SJSA1 (cell line): ENCODE data around the gene RPRD1B. TPM values are rescaled to one million over a fixed set of nuclear protein-coding genes. Genes with fewer than 3 reads are reported as not detected.

Experiments
- DNase-seq, 2 experiments: peaks; one replicate each; pipeline ENCODE4 v3.0.0-alpha.2; 2015 to 2020; ENCODE audit warnings: low spot score in 2 of 2, low read depth in 1 of 2
- H3K27ac ChIP-seq: fragments of 250-450 bp; sonication (Bioruptor Pico); 2 replicates; pipeline ENCODE4 v1.5.1; 2020; ENCODE audit warnings: mild to moderate bottlenecking, moderate library complexity
- H3K27me3 ChIP-seq: fragments of 250-450 bp; sonication (Bioruptor Pico); replicated peaks from 2 replicates; pipeline ENCODE4 v1.5.1; 2020; ENCODE audit warnings: mild to moderate bottlenecking, moderate library complexity
- H3K36me3 ChIP-seq: fragments of 250-450 bp; sonication (Bioruptor Pico); 2 replicates; pipeline ENCODE4 v1.5.1; 2020; ENCODE audit warnings: mild to moderate bottlenecking
- H3K4me1 ChIP-seq: fragments of 250-450 bp; sonication (Bioruptor Pico); replicated peaks from 2 replicates; pipeline ENCODE4 v1.6.1; 2021; ENCODE audit warnings: mild to moderate bottlenecking
- H3K4me3 ChIP-seq: fragments of 250-450 bp; sonication (Bioruptor Pico); 2 replicates; pipeline ENCODE4 v1.5.1; 2020; ENCODE audit warnings: mild to moderate bottlenecking
- H3K9me3 ChIP-seq: fragments of 250-450 bp; sonication (Bioruptor Pico); replicated peaks from 2 replicates; pipeline ENCODE4 v1.5.1; 2020; ENCODE audit warnings: mild to moderate bottlenecking
- total RNA-seq: library from RNA; depleted of rRNA; stranded (reverse); fragments of >200 nt; shearing (Covaris generic); gene quantifications from 2 replicates; pipeline ENCODE4 v1.2.3, GENCODE V29; 2014

Gene RPRD1B
- total RNA-seq, 1 experiment from 2014 or later: 27.9 TPM

- DNase-seq: peak; percentile 80 to 86
- H3K4me1 ChIP-seq: peaks cover 35% of the 10 kb centered on the region
- H3K9me3 ChIP-seq: no peaks in the 10 kb centered on the region
- peak overlapping the region; percentile 60 for H3K27ac ChIP-seq
- no peaks in the 10 kb centered on the region for H3K27me3 ChIP-seq
- peaks cover 44% of the 10 kb centered on the region for H3K36me3 ChIP-seq
- no peak overlapping the region for H3K4me3 ChIP-seq
Observed at GRCh38 chr20:38134427-38135270, 101.1 kb downstream of the RPRD1B start.

DNA sequence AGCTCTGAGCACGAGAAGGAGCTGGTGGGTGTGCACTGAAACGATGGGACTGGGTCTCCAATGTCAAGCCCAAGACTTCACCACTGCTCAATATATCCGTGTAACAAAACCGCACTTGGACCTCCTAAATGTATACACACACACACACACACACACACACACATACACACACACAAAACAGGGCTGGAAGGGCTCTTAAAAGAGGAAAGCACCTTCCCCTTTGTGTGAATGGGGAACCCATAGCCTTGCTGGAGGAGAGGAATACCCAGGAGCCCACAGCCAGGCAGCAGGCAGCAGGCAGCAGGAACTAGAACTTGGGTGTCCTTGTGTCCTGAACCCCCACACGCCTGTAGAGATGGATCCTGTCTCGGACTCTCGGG lies 101.7 kb downstream of the RPRD1B start:
- H3K9me3 ChIP-seq: no peaks in the 10 kb centered on the region
- peaks cover 46% of the 10 kb centered on the region for H3K36me3 ChIP-seq
- H3K27me3 ChIP-seq: no peaks in the 10 kb centered on the region
- peak overlapping the region; percentile 60 for H3K27ac ChIP-seq
- no peak overlapping the region for H3K4me3 ChIP-seq
- H3K4me1 ChIP-seq: peaks cover 41% of the 10 kb centered on the region
- no peak for DNase-seq

GRCh38 chr20:38135651-38136420 lies 102.3 kb downstream of the RPRD1B start:
- H3K9me3 ChIP-seq: no peaks in the 10 kb centered on the region
- no peak for DNase-seq
- peak overlapping the region; percentile 60 for H3K27ac ChIP-seq
- no peaks in the 10 kb centered on the region for H3K27me3 ChIP-seq
- H3K4me3 ChIP-seq: no peak overlapping the region
- H3K36me3 ChIP-seq: peaks cover 46% of the 10 kb centered on the region
- peaks cover 46% of the 10 kb centered on the region for H3K4me1 ChIP-seq

DNA sequence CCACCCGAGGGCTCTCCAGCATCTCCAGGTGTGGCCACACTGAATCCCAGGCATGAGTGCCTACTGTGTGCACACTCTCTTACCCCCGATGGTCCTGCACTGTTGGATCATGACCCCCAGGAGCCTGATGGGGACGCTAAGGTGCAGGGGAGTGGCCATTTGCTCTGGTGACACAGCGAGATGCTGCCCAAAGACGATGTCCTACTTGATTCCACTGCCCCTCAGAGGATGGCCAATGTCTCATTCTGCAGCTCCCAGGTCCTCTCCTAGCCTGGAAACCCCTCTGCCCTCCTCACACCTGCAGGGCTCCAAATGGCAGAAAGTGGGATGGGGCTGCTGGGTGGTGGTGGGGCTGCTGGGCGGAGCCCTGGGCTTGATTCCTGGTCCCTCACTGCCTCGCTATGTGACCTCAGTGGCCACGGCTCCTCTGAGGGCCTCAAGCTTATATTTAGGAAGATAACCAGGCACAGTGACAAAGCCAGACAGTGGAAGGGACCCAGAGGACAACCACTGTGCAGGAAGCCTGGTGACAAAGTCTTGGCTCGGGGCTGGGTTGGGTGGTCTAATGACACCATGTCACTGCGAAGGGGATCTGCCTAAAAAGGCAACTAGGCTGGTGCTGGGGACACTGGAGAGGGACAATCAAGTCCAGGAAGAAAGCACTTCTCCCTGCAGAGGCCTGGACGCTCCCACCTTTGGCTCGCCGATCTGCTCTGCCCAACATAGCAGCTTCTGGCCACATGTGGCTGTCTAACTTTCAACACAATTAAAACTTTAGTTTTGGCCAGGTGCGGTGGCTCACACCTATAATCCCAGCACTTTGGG lies 103.1 kb downstream of the RPRD1B start:
- no peak for DNase-seq
- H3K36me3 ChIP-seq: peaks cover 46% of the 10 kb centered on the region
- no peak overlapping the region for H3K27ac ChIP-seq
- H3K9me3 ChIP-seq: no peaks in the 10 kb centered on the region
- H3K27me3 ChIP-seq: no peaks in the 10 kb centered on the region
- peaks cover 48% of the 10 kb centered on the region for H3K4me1 ChIP-seq
- H3K4me3 ChIP-seq: no peak overlapping the region

DNA sequence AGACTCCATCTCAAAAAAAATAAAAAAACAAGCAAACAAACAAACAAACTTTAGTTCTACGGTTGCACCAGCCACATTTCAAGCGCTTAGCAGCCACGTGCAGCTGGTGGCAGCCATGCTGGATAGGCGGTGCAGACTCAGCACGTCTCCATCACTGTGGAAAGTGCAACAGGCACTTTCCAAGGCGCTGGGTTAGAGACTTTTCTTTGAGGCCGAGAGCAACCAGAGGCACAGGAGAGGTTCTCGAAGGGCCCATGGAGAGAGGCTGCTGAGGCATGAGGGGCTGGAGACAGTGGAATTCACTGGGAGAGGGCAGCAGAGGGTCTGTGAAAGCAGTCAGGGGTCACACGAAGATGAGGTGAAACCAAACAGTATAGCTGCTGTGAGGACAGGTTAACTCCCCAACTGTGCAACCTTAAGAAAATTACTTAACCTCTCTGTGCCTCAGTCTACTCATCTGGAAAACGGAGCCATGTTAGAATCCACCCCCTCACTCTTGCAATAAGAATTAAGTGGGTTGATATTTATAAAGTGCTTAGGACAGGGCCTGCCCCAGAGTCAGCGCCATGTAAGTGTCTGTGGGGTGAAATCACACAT lies 104.0 kb downstream of the RPRD1B start:
- peaks cover 46% of the 10 kb centered on the region for H3K36me3 ChIP-seq
- H3K4me3 ChIP-seq: no peak overlapping the region
- H3K9me3 ChIP-seq: no peaks in the 10 kb centered on the region
- no peaks in the 10 kb centered on the region for H3K27me3 ChIP-seq
- H3K27ac ChIP-seq: no peak overlapping the region
- H3K4me1 ChIP-seq: peaks cover 48% of the 10 kb centered on the region
- DNase-seq: no peak

DNA sequence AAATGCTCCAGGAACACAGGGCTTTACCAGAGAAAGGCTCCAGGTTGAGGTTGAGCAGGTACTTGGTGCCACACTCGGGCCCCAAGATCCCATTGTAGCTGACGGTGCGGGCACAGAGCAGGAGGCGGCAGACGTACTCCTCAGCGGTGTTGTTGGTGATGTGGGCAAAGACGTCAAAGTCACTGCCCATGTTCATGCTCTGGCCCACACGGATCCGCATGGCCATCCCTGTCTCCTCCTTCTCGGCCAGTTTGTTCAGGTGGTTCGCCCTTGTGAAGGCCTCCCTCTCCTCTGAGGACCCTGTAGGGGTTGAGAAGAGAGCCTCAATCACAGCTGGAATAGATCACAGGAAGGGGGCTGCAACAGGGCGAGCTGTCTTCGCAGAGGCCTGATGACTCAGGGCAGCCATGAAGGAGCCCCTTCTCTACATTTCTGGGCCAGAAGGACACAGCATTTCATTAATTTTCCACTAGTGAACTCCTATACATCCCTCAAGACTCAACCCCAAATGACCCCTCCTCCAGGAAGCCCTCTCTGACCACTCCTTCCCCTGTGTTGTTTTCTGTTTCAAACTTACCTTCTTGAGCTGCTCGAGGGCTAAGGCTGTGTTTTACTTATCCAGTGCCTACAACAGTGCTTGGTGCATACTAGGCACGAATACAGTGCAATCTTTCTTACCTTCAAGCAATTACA lies 104.7 kb downstream of the RPRD1B start:
- Histone ChIP-seq H3K9me3 (no peaks in the 10 kb centered on the region), H3K4me3 (no peak overlapping the region), H3K27me3 (no peaks in the 10 kb centered on the region), H3K27ac (no peak overlapping the region), H3K36me3 (peaks cover 39% of the 10 kb centered on the region), H3K4me1 (peaks cover 50% of the 10 kb centered on the region)
- DNase-seq: no peak

- peaks cover 50% of the 10 kb centered on the region for H3K4me1 ChIP-seq
- H3K9me3 ChIP-seq: no peaks in the 10 kb centered on the region
- H3K27ac ChIP-seq: peak overlapping the region; percentile 13; the same call in 1 of the 2 replicates
- peaks cover 32% of the 10 kb centered on the region for H3K36me3 ChIP-seq
- no peaks in the 10 kb centered on the region for H3K27me3 ChIP-seq
- no peak overlapping the region for H3K4me3 ChIP-seq
- no peak for DNase-seq
Observed at GRCh38 chr20:38139156-38139912, 105.8 kb downstream of the RPRD1B start.

DNA sequence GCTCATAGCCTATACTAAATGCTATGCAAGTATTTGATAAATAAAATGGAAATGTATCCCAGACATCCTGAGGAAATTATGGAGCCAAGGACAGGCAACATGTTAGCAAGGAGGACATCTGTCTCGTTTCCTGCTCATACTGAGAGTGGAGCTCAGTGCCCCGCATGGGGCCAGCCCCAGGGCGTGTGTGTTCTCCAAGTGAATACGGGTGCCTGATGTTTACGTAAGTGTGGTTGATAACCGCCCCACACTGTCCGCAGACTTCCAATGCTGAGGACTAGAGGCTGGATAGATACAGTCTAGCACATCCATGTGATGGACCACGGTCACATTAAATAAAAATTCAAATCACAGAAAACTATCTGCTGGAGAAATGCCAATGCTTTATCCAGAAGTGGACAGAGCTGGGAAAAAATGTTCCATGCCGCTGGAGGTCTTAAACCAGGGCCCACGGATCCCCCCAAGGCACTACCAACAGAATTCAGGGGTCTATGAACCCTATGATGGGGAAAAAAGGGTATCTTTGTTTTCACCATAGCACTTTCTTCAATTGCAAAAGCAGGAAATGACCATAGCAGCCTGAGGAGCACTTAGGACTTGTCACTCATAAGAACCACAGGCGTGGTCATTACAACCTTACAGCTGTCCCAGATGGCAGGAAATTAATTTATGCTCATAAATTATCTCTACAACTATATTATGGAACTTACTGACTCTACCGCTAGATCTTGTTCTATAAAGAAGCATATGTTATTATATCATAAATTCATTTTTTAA lies 106.6 kb downstream of the RPRD1B start:
- peaks cover 50% of the 10 kb centered on the region for H3K4me1 ChIP-seq
- no peaks in the 10 kb centered on the region for H3K9me3 ChIP-seq
- peak overlapping the region; percentile 30 for H3K27ac ChIP-seq
- H3K27me3 ChIP-seq: no peaks in the 10 kb centered on the region
- no peak overlapping the region for H3K4me3 ChIP-seq
- peak; percentile 72 to 79 for DNase-seq
- peaks cover 32% of the 10 kb centered on the region for H3K36me3 ChIP-seq

DNA sequence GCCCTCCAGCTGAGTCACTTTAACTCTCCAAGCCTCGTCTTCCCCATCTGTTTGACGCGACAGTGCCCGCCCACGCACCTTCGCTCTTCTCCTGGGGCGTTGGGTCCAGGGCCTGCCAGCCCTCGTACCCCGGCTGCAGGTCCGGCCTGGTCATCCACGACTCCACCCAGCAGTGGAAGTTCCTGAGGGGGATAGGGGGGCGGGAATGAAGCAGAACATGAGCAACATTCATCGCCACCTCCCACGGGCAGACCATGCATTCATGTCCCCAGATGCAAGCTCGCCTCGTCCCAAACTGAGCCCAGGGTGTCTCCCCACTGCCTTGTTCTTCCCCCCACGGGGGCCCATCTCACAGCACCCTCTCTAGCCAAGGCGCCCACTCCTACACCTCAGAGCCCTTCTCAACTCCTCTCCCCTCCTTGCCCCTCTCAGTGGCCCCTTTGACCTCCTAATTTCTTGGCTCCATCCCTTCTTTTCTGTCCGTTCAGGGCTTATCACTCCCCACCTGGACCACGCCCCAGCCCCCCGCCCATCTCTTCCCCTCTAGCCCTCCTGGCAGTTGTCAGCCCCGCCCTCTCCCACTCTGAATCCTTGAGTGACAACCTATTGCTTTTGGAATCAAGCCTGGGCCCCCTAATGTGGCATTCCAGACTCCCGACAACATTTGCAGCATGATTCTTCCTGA lies 107.8 kb downstream of the RPRD1B start:
- peaks cover 28% of the 10 kb centered on the region for H3K36me3 ChIP-seq

More for the DNA sequence above, 107.8 kb downstream of the RPRD1B start:
- DNase-seq: no peak
- Histone ChIP-seq H3K4me1 (peaks cover 47% of the 10 kb centered on the region), H3K4me3 (no peak overlapping the region), H3K27me3 (no peaks in the 10 kb centered on the region), H3K27ac (no peak overlapping the region), H3K9me3 (no peaks in the 10 kb centered on the region)
